NT2/D1 (cell line): ENCODE measurements around the gene GAK.

ENCODE experiments used
- DNase-seq: peaks from one replicate; pipeline ENCODE4 v3.0.0-alpha.2; 2011; ENCODE audit warnings: low read depth, low spot score
- H3K27me3 ChIP-seq: 2 replicates; pipeline ENCODE4 v1.6.0; 2011; ENCODE audit warnings: mild to moderate bottlenecking; ENCODE audit not compliant: insufficient read length, insufficient read depth
- H3K36me3 ChIP-seq: 2 replicates; pipeline ENCODE4 v1.6.1; 2011; ENCODE audit warnings: mild to moderate bottlenecking, low read length, mixed read lengths; ENCODE audit not compliant: insufficient read depth, insufficient read length
- H3K4me1 ChIP-seq: 2 replicates; pipeline ENCODE4 v1.5.1; 2011; ENCODE audit not compliant: insufficient read depth, insufficient read length
- H3K4me3 ChIP-seq: 2 replicates; pipeline ENCODE4 v1.5.1; 2011; ENCODE audit warnings: low read depth; ENCODE audit not compliant: insufficient read length
- H3K9ac ChIP-seq: 2 replicates; pipeline ENCODE4 v1.6.0; 2011; ENCODE audit warnings: low read depth; ENCODE audit not compliant: insufficient read length
- H3K9me3 ChIP-seq: 2 replicates; pipeline ENCODE4 v1.5.1; 2011; ENCODE audit warnings: mild to moderate bottlenecking, low read length; ENCODE audit not compliant: insufficient read depth
- SUZ12 ChIP-seq: IDR thresholded peaks from 2 replicates; pipeline ENCODE4 v1.6.1; 2011; ENCODE audit not compliant: insufficient read length, insufficient read depth; ENCODE audit errors: extremely low read depth
- YY1 ChIP-seq: IDR thresholded peaks from 2 replicates; pipeline ENCODE4 v1.6.1; 2011; ENCODE audit not compliant: insufficient read length, insufficient read depth
- ZNF274 ChIP-seq: IDR thresholded peaks from 2 replicates; pipeline ENCODE4 v1.6.1; 2011; ENCODE audit warnings: mild to moderate bottlenecking, low read depth, low read length

The GAK gene

DNA sequence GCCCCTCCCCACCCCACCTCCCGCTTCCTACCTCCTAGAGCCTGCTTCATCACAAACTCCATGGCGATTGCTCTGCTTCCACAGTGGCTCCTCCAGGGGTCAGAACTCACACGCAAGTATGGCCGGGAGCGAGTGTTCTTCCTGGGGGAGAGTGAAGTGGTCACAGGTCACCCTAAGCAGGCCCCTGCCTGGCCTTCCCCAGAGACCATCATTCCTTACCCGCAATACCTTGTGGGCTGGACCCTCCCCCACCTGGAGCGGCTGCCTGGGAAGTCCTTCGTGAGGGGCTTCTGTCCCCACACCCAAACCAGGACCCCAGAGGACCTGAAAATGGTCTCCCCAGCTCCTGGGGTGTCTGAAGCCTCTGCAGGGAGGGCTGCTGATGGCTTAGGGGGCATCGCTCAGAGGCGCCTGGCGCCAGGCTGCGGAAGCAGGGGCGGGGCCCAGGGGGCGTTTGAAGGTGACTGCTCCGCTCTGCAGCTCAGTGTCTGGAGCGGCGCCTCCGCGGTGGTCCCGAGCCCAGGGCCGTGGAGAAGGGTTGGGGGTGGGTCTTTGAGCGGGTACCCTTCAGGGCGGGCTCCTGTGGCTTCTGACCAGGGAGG is 107.6 kb downstream of the GAK start:
- TF ChIP-seq ZNF274 (no peak), YY1 (no peak), SUZ12 (no peak)
- Histone ChIP-seq H3K27me3 (peaks cover 79% of the 10 kb centered on the region), H3K9me3 (no peaks in the 10 kb centered on the region), H3K36me3 (no peaks in the 10 kb centered on the region), H3K4me3 (no peak overlapping the region), H3K9ac (no peak overlapping the region), H3K4me1 (peaks cover 24% of the 10 kb centered on the region)
- DNase-seq: no peak

DNA sequence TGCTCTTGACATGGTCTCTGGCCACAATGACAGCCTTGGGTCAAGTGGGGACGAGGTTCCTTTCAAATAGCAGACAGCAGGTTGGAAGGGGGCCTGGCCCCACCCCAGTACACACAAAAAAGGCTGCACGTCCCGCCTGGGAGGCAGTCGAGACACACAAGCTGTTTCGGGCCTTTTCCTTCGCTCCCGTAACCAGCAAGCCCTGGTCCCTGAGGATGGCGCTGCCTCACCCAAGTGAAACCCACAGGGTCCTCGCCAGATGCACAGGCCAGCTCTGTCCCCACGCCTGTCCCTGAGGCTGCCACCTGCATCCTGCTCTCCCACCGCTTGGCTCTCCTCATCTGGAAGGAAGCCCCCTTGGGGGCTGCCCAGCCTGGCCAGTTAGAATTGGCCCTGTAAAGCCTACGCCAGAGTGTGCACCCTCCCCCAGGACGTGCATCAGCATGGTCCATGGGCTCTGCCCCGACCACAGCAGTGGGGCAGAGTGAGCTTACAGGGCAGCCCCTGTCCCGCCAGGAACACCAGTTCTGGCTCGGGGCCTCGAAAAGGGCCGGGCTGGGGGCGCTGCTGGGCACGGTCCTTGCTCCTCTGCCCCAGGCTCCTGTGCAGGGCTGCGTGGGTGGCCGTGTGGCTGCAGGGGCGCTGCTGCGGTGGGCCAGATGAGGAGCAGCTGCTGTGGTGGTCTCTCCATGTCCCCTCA is 108.2 kb downstream of the GAK start:
- DNase-seq: no peak
- peaks cover 80% of the 10 kb centered on the region for H3K27me3 ChIP-seq

GRCh38 chr4:823176-823760 is 108.8 kb downstream of the GAK start:
- peaks cover 18% of the 10 kb centered on the region for H3K4me1 ChIP-seq
- H3K27me3 ChIP-seq: peaks cover 78% of the 10 kb centered on the region
- DNase-seq: no peak
- H3K9me3 ChIP-seq: no peaks in the 10 kb centered on the region
- no peaks in the 10 kb centered on the region for H3K36me3 ChIP-seq
- no peak overlapping the region for H3K9ac ChIP-seq
- no peak for TF ChIP-seq YY1
- TF ChIP-seq ZNF274: no peak
- TF ChIP-seq SUZ12: no peak
- no peak overlapping the region for H3K4me3 ChIP-seq

More for the DNA sequence above, 108.2 kb downstream of the GAK start:
- H3K4me1 ChIP-seq: peaks cover 18% of the 10 kb centered on the region
- H3K4me3 ChIP-seq: no peak overlapping the region
- H3K36me3 ChIP-seq: no peaks in the 10 kb centered on the region
- H3K9me3 ChIP-seq: no peaks in the 10 kb centered on the region
- no peak for TF ChIP-seq SUZ12
- no peak for TF ChIP-seq YY1
- no peak for TF ChIP-seq ZNF274
- H3K9ac ChIP-seq: no peak overlapping the region

DNA sequence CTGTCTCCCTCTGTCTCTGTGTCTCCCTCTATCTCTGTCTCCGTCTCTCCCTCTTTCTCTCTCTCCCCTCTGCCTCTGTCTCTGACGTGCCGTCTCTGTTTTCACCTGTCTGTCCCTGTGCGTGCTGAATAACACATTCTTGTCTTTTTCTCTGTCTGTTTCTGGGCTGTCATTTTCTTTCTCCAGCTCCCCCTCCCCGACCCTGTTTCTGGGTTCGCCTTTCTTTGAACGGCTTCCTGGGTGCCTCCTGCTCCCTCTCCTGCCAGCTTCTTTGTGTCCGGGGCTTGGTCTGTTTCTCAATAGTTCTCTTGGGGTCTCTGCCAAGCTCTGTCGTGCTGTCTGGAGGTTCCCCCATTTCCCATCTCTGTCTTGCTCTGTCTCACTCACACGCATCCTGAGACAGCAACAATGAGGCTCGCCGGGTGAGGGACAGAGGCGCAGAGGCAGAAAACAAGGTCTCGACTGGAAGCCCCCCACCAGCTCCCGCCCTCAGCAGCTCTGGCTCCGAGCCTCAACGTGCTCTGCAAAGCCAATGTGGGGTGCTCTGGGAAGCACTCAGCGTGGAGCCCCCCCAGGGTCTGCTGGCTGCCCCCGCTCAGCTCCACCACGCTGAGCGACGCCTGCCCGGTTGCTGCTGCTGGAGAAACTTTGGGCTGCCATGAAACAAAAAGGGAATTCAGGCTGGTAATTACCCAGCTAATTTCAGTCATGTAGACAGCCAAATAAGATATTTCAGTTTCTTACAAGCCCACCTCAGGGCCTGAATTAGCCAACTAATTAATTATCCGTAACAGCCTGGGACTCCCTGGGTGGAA is 109.5 kb downstream of the GAK start:
- Histone ChIP-seq H3K9me3 (no peaks in the 10 kb centered on the region), H3K4me3 (no peak overlapping the region), H3K9ac (no peak overlapping the region), H3K27me3 (peaks cover 73% of the 10 kb centered on the region), H3K36me3 (no peaks in the 10 kb centered on the region), H3K4me1 (peaks cover 16% of the 10 kb centered on the region)
- TF ChIP-seq SUZ12 (no peak), YY1 (no peak), ZNF274 (no peak)
- no peak for DNase-seq

DNA sequence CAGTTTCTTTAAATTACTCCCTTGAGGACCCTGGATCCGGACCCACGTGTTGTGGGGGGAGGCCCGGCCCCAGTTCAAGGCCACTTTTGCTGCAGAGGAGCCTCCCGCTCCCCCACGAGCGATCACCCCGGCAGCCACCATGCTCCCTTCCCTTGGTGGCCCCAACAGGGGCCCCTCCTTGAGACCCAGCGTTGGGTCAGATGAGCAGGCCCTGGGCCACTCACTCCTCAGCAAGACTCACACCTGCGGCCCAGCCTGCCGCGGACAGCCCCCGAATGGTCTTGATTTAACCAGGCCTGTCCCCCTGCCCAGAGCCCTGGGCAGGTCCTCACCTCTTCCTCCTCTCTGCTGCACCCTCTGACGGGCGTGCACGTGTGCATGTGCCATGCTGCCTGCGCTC is 110.5 kb downstream of the GAK start:
- H3K9ac ChIP-seq: no peak overlapping the region
- H3K4me1 ChIP-seq: peaks cover 11% of the 10 kb centered on the region
- no peak overlapping the region for H3K4me3 ChIP-seq
- peaks cover 65% of the 10 kb centered on the region for H3K27me3 ChIP-seq
- DNase-seq: no peak
- H3K36me3 ChIP-seq: no peaks in the 10 kb centered on the region
- no peaks in the 10 kb centered on the region for H3K9me3 ChIP-seq
- TF ChIP-seq SUZ12: no peak
- TF ChIP-seq ZNF274: no peak
- no peak for TF ChIP-seq YY1

- no peak for DNase-seq
- peaks cover 11% of the 10 kb centered on the region for H3K4me1 ChIP-seq
- peaks cover 63% of the 10 kb centered on the region for H3K27me3 ChIP-seq
- no peak overlapping the region for H3K9ac ChIP-seq
- no peaks in the 10 kb centered on the region for H3K36me3 ChIP-seq
- H3K9me3 ChIP-seq: no peaks in the 10 kb centered on the region
- H3K4me3 ChIP-seq: no peak overlapping the region
- no peak for TF ChIP-seq ZNF274
- TF ChIP-seq YY1: no peak
- TF ChIP-seq SUZ12: no peak
These were observed 110.9 kb downstream of the GAK start for GRCh38 chr4:821181-821591.
